ENCODE data around the gene TGFB2.
"Not testable (repeated sequence)": the region's sequence is repeated elsewhere in the genome, so short reads cannot be mapped to it uniquely, and the experiment has no call there.

The TGFB2 gene

DNA sequence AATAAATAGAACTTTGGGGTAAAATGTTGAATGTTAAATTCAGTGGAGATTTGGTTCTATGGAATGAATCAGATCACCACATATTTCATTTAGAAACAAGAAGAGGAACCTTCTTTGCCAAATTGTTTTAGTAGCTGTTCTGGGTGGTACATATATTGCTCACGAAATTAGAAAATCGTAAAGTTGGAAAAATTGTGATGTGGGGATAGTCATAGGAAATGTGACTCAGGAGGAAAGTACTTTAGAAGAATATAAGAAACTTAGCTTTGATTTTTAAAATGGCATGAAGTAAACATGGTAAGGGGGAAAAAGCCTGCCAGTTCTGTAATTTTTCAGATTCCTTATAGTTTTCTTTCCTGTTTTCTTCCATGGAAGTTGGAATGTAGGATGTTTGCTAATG is 32.6 kb upstream of the TGFB2 start:
- no peaks in the 10 kb centered on the region for H3K36me3 ChIP-seq (ENCODE audit: control insufficient read depth, insufficient read depth, low read length)
- H3K4me3 ChIP-seq (ENCODE audit: low read length): no peak overlapping the region
- no peaks in the 10 kb centered on the region for H3K9me3 ChIP-seq (ENCODE audit: control insufficient read depth, low read length)
- no peak overlapping the region for H3K9ac ChIP-seq (ENCODE audit: low read length)
- no peaks in the 10 kb centered on the region for H3K27me3 ChIP-seq (ENCODE audit: control insufficient read depth, insufficient read depth, low read length)
- no peaks in the 10 kb centered on the region for H3K4me1 ChIP-seq (ENCODE audit: control insufficient read depth, insufficient read depth, low read length)

DNA sequence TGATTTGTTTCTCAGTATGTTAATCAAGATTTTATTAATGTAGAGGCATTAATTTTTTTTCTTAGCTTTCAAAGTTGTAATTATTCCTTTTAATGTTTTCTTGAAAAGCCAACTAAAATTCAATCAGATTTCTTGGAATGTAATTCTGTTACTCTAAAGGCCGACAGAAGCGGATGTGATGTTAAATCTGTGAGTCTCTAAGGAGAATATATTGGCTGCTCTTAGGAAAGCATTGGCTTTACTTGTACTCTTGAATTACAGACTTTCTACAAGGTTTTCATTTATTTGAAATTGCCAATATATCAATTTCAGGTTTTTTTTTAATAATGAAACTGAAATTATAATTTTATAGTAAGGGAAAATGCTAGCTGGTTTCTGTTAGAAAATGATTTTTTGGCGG is 30.8 kb upstream of the TGFB2 start:
- H3K4me3 ChIP-seq (ENCODE audit: low read length): no peak overlapping the region
- no peaks in the 10 kb centered on the region for H3K27me3 ChIP-seq (ENCODE audit: control insufficient read depth, insufficient read depth, low read length)
- no peaks in the 10 kb centered on the region for H3K4me1 ChIP-seq (ENCODE audit: control insufficient read depth, insufficient read depth, low read length)
- no peaks in the 10 kb centered on the region for H3K9me3 ChIP-seq (ENCODE audit: control insufficient read depth, low read length)
- no peaks in the 10 kb centered on the region for H3K36me3 ChIP-seq (ENCODE audit: control insufficient read depth, insufficient read depth, low read length)
- no peak overlapping the region for H3K9ac ChIP-seq (ENCODE audit: low read length)

DNA sequence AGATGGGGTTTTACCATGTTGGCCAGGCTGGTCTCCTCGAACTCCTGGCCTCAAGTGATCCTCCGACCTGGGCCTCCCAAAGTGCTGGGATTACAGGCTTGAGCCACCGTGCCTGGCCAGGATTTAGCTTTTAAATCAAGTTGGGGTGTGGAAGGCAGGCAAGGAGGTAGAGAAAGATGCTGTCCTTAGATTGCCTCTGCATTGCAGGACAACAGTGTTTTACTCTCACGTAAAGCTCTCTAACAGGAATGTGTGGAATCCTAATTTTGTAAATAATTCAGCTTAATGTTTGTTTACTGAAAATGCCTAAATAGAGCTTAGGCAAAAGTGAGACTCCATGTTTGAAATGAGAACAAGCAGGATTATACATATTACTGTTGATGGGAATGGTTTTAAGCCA is 29.5 kb upstream of the TGFB2 start:
- no peaks in the 10 kb centered on the region for H3K27me3 ChIP-seq (ENCODE audit: control insufficient read depth, insufficient read depth, low read length)
- no peaks in the 10 kb centered on the region for H3K4me1 ChIP-seq (ENCODE audit: control insufficient read depth, insufficient read depth, low read length)
- H3K9me3 ChIP-seq (ENCODE audit: control insufficient read depth, low read length): no peaks in the 10 kb centered on the region
- no peaks in the 10 kb centered on the region for H3K36me3 ChIP-seq (ENCODE audit: control insufficient read depth, insufficient read depth, low read length)
- no peak overlapping the region for H3K9ac ChIP-seq (ENCODE audit: low read length)
- H3K4me3 ChIP-seq (ENCODE audit: low read length): no peak overlapping the region

DNA sequence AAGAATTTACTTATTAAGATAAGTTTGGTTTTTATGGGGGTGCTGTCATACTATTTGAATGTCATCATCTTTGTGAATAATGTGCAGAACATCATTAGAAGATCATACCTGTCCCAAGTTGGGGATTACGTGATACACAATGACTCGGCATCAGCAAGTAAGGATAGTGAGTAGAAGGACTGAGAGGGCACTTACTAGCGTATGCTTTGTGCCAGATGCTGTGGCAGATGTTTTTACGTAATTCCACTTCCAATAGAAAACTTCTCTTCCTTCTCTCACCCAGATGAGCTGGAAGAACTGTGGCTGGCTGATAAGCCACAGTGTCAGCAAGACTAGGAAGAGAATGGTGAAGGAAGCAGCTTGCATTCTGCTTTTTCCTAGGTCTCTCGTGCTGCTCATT is 28.1 kb upstream of the TGFB2 start:
- no peaks in the 10 kb centered on the region for H3K4me1 ChIP-seq (ENCODE audit: control insufficient read depth, insufficient read depth, low read length)

DNA sequence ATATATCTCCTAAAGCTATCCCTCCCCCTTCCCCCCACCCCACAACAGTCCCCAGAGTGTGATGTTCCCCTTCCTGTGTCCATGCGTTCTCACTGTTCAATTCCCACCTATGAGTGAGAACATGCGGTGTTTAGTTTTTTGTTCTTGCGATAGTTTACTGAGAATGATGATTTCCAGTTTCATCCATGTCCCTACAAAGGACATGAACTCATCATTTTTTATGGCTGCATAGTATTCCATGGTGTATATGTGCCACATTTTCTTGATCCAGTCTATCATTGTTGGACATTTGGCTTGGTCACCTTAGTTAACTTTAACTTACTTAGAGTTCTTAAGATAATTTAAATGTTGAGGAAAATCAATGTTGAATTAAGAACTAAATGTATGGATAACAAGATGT is 25.0 kb upstream of the TGFB2 start:
- H3K9me3 ChIP-seq (ENCODE audit: control insufficient read depth, low read length); H3K9ac ChIP-seq (ENCODE audit: low read length); H3K4me3 ChIP-seq (ENCODE audit: low read length); H3K4me1 ChIP-seq (ENCODE audit: control insufficient read depth, insufficient read depth, low read length); H3K36me3 ChIP-seq (ENCODE audit: control insufficient read depth, insufficient read depth, low read length); H3K27me3 ChIP-seq (ENCODE audit: control insufficient read depth, insufficient read depth, low read length): not testable (repeated sequence)

More for the DNA sequence above, 28.1 kb upstream of the TGFB2 start:
- Histone ChIP-seq H3K4me3 (ENCODE audit: low read length) (no peak overlapping the region), H3K36me3 (ENCODE audit: control insufficient read depth, insufficient read depth, low read length) (no peaks in the 10 kb centered on the region), H3K27me3 (ENCODE audit: control insufficient read depth, insufficient read depth, low read length) (no peaks in the 10 kb centered on the region), H3K9ac (ENCODE audit: low read length) (no peak overlapping the region), H3K9me3 (ENCODE audit: control insufficient read depth, low read length) (no peaks in the 10 kb centered on the region)

DNA sequence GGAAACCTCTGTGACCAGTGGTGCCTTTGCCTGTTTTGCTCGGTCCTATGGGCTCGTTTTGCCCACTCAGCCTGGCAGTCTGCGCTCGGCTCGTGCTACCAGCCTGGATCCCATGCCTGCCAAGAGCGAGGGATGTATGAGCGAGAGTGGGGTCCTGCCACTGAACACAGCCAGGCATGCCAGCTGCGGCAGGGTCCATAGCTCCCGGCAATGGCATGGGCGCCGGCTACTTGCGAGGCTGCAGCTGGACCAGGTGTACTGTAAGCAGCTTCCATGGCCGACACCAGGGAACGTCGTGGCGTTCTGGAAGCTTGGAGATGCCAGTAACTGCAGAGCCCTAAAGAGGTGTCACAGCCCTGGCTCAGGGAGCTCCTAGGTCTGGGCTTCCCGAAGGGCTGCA is 22.4 kb upstream of the TGFB2 start:
- Histone ChIP-seq H3K36me3 (ENCODE audit: control insufficient read depth, insufficient read depth, low read length) (no peaks in the 10 kb centered on the region), H3K4me1 (ENCODE audit: control insufficient read depth, insufficient read depth, low read length) (no peaks in the 10 kb centered on the region), H3K27me3 (ENCODE audit: control insufficient read depth, insufficient read depth, low read length) (no peaks in the 10 kb centered on the region), H3K4me3 (ENCODE audit: low read length) (no peak overlapping the region), H3K9ac (ENCODE audit: low read length) (no peak overlapping the region), H3K9me3 (ENCODE audit: control insufficient read depth, low read length) (no peaks in the 10 kb centered on the region)

DNA sequence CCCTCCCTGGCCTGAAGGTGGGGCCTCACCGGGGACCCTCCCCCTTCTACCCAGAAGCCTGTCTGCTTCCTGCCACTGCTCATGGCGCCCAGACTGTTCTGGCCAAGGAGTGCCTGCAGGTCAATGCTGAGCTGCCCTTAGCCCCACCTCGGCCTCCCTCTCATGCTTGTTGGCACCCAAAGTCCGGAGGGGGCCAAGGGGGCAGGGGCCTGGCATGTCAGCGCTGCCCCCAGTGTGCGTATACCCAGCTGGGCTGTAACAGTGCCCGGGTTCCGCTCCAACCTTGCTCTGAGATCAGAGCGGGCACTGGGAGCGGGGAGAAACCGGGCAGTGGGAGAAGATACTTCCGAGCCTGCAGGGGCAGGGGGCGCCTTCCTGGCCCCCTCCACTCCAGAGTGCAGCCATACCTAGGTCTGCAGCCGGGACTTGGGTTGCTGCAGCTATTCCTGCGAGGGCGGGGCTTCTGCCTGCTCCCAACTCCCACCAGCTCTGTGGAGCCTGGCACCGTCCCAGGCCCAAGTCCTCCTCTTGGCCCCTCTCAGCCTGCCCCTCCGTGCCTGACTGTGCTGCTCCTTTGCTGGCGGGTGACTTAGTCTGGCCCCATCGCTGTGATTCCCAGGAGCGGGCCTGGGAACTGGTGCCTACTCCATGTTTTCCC is 21.4 kb upstream of the TGFB2 start:
- Histone ChIP-seq H3K9me3 (ENCODE audit: control insufficient read depth, low read length) (no peaks in the 10 kb centered on the region), H3K4me3 (ENCODE audit: low read length) (no peak overlapping the region), H3K27me3 (ENCODE audit: control insufficient read depth, insufficient read depth, low read length) (no peaks in the 10 kb centered on the region), H3K36me3 (ENCODE audit: control insufficient read depth, insufficient read depth, low read length) (no peaks in the 10 kb centered on the region), H3K4me1 (ENCODE audit: control insufficient read depth, insufficient read depth, low read length) (no peaks in the 10 kb centered on the region), H3K9ac (ENCODE audit: low read length) (no peak overlapping the region)

DNA sequence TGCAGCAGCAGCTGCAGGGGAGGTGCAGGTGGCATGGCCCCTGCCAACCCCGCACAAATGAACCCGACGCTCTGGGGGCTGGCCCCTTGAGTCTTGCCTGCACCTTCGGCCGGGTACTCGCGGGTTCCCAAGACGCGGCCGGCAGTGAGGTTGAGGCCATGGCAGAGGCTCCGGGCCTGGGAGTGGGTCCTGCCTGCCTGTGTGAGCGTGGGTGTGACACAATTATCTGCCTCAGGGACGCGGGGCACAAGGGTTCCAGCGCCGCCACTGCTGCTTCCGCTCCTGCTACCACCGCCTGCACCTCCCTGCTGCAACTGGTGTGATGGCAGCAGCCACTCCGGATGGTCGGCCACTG is 20.9 kb upstream of the TGFB2 start:
- Histone ChIP-seq H3K9ac (ENCODE audit: low read length) (no peak overlapping the region), H3K4me3 (ENCODE audit: low read length) (no peak overlapping the region), H3K9me3 (ENCODE audit: control insufficient read depth, low read length) (no peaks in the 10 kb centered on the region), H3K4me1 (ENCODE audit: control insufficient read depth, insufficient read depth, low read length) (no peaks in the 10 kb centered on the region), H3K36me3 (ENCODE audit: control insufficient read depth, insufficient read depth, low read length) (no peaks in the 10 kb centered on the region), H3K27me3 (ENCODE audit: control insufficient read depth, insufficient read depth, low read length) (no peaks in the 10 kb centered on the region)

DNA sequence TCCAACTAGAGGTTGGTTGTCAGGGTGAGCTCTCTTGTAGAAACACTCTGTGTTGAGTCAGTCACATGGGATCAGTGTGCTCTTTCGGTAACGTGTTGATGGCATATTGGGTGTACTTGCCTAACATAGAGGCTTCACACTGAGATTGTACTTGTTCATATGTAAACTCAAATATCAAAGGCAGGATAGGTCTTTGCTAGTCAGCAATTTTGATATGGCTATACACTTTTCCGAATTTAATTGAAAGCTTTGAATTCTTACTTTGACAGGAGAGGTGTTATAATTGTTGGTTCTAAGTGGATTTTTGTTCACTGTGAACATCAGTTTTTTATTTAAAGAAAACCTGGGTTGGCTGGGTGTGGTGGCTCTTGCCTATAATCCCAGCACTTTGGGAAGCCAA is 16.4 kb upstream of the TGFB2 start:
- no peaks in the 10 kb centered on the region for H3K36me3 ChIP-seq (ENCODE audit: control insufficient read depth, insufficient read depth, low read length)
- H3K4me1 ChIP-seq (ENCODE audit: control insufficient read depth, insufficient read depth, low read length): peaks cover 3% of the 10 kb centered on the region
- H3K9ac ChIP-seq (ENCODE audit: low read length): no peak overlapping the region
- no peaks in the 10 kb centered on the region for H3K9me3 ChIP-seq (ENCODE audit: control insufficient read depth, low read length)
- no peak overlapping the region for H3K4me3 ChIP-seq (ENCODE audit: low read length)
- H3K27me3 ChIP-seq (ENCODE audit: control insufficient read depth, insufficient read depth, low read length): no peaks in the 10 kb centered on the region

DNA sequence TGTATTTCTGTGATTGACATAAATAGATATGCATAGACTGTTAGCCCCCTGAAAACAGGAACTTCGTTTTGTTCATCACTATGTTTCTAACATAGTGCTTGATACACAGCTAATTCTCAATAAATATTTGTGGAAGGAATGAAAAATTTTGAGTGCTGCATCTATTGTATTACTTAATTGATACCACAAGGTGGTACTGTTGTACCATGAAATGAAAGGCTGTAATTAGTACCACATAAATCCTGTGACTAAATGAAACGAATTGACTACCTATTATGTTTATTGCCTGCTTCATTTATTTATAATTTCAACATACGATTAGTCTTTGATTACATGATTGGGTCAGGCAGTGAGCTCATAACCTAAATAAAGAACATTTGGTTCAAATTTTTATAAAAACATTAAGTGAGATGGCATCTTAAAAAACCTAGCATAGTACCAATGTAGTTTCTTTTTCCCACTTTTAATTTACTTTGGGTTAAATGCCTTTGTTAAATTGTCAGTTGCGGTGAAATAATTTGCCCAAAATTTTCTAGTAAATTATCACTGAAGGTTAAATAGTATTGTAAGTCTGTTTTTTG is 15.0 kb upstream of the TGFB2 start:
- Histone ChIP-seq H3K9ac (ENCODE audit: low read length) (no peak overlapping the region), H3K4me3 (ENCODE audit: low read length) (no peak overlapping the region), H3K4me1 (ENCODE audit: control insufficient read depth, insufficient read depth, low read length) (peaks cover 3% of the 10 kb centered on the region), H3K27me3 (ENCODE audit: control insufficient read depth, insufficient read depth, low read length) (no peaks in the 10 kb centered on the region), H3K9me3 (ENCODE audit: control insufficient read depth, low read length) (no peaks in the 10 kb centered on the region), H3K36me3 (ENCODE audit: control insufficient read depth, insufficient read depth, low read length) (no peaks in the 10 kb centered on the region)

DNA sequence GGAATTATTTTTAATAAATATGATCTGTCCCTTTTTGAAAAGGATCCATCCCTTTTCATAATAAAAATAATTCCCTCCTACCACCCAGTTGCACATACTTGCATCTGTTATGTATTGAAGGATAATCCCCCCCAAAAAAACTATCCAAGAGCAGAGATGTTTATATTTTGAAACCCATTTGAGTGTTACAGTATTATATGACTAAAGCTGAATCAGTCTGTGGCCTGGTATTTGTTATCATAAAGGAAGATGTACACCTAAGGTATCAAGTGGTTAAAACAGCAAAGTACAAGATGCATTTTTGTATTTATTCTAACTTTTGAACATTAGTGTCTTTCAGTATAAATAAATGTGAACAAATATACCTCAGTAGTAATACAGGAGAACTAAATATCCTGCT is 12.7 kb upstream of the TGFB2 start:
- Histone ChIP-seq H3K9me3 (ENCODE audit: control insufficient read depth, low read length) (no peaks in the 10 kb centered on the region), H3K4me3 (ENCODE audit: low read length) (no peak overlapping the region), H3K4me1 (ENCODE audit: control insufficient read depth, insufficient read depth, low read length) (peaks cover 9% of the 10 kb centered on the region), H3K27me3 (ENCODE audit: control insufficient read depth, insufficient read depth, low read length) (no peaks in the 10 kb centered on the region), H3K36me3 (ENCODE audit: control insufficient read depth, insufficient read depth, low read length) (no peaks in the 10 kb centered on the region), H3K9ac (ENCODE audit: low read length) (no peak overlapping the region)

DNA sequence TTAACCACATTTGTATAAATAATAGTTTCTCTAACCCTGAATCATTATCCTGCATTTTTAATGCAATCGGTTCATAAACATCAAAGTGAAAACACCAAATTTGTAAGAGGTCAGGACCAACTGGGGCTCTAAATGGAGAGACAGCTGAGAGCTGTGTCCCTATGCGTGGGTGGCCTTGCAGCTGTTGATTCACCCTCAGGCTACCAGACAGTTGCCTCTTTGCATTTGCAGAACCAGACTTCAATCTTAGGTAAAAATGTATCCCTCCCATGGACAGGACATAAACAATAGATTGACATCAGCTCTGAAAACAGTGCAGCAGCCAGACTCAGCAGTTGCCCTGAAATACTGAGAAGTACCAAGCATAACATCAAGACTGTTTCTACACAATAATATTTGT is 8.8 kb upstream of the TGFB2 start:
- H3K4me1 ChIP-seq (ENCODE audit: control insufficient read depth, insufficient read depth, low read length): peaks cover 6% of the 10 kb centered on the region

More for the DNA sequence above, 8.8 kb upstream of the TGFB2 start:
- Histone ChIP-seq H3K27me3 (ENCODE audit: control insufficient read depth, insufficient read depth, low read length) (no peaks in the 10 kb centered on the region), H3K9me3 (ENCODE audit: control insufficient read depth, low read length) (no peaks in the 10 kb centered on the region), H3K9ac (ENCODE audit: low read length) (no peak overlapping the region), H3K4me3 (ENCODE audit: low read length) (no peak overlapping the region), H3K36me3 (ENCODE audit: control insufficient read depth, insufficient read depth, low read length) (no peaks in the 10 kb centered on the region)

Measured in mucosa of stomach (tissue), 1 donor.